ENCODE measurements around the gene KLHL29.
"Not testable (repeated sequence)": the region's sequence is repeated elsewhere in the genome, so short reads cannot be mapped to it uniquely, and the experiment has no call there.

Gene KLHL29

DNA sequence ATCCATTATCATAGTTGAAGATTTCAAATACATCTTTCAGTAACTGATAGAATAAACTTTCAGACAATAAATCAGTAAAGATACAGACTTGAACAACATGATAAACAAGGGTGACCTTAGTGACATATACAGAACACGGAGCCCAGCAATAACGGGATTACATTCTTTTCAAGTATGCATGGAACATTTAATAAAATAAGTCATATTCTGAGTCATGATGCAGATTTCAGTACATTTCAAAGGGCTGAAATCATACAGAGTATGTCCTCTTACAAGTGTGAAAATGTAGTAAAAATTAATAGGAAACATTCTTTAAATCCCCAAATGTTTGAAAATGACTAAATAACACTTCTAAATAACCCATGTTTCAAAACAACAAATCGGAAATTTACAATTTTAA lies 17.2 kb upstream of the KLHL29 start:
- DNase-seq (ENCODE audit: low read depth, low spot score): no peak

DNA sequence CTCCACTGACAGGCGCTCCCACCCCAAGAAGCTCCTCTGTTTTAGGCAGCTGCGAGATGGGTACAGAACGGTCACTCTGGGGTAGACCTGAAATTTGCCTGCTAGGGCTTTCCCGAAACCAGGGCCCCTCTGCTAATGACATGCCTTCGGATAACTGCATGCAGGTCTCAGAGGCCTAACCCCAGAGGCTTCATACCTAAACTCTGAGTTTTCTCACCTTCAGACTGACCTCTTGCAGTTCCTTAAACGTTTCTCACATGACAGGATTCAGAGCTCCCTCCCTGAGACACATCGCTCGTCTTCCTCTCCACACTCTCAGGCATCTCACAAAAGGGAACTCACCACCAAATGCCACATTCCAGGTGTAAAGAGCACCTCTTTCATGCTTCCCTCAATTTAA lies 11.3 kb upstream of the KLHL29 start:
- no peak for DNase-seq (ENCODE audit: low read depth, low spot score)

DNA sequence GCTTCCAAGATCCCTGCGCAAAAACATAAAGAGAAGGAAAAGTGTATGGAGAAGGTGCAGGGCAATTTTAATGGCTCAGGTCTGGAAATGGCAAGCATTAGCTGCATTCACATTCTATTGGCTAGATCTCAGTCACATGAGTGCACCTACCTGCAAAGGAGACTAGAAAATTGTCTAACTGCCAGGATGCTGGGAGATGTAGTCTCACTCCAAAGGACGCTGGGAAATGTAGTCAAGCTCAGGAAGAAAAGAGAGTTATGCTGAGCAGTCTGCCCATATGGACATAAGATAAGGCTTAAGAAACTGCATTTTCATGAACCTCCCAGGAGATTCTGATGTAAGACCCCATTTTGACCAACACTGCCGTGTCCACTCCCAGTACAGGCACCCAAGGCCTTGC lies 9.5 kb upstream of the KLHL29 start:
- DNase-seq (ENCODE audit: low read depth, low spot score): no peak

DNA sequence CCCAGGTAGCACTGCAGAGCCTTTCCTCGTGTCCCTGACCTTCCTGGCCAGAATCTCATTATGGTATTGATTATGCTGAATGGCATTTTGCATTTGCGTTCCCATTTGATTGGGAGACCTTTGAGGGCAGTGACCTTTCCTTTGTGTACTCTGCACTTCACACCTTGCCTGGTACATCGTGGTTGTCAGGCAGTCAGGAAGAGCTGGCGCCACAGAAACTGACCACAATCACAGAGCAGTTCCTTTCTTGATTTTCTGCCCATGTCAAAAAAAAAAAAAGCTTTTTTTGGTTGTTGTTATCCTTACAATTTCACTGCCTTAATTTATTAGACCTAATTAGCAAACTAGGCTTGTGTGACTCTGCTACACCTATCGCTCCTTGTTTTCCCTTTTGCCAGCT lies 8.9 kb upstream of the KLHL29 start:
- no peak for DNase-seq (ENCODE audit: low read depth, low spot score)

DNA sequence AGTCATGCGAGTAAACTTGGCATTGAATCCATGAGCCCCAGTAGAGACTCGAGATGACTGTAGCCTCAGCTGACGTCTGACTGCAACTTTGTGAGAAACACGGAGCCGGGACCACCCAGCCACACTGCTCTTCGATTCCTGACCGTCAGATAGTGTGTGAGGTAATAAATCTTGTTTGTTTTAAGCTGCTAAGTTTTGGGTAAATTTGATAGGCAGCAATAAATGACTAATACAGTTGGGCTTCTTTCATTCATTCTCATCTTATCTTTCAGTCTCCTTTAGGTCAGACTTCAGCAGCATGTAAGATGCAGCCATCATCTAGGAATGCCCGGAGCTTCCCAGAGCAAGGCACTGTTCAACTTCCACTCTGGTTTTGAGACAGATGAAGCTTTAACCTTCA lies 8.0 kb upstream of the KLHL29 start:
- no peak for DNase-seq (ENCODE audit: low read depth, low spot score)

DNA sequence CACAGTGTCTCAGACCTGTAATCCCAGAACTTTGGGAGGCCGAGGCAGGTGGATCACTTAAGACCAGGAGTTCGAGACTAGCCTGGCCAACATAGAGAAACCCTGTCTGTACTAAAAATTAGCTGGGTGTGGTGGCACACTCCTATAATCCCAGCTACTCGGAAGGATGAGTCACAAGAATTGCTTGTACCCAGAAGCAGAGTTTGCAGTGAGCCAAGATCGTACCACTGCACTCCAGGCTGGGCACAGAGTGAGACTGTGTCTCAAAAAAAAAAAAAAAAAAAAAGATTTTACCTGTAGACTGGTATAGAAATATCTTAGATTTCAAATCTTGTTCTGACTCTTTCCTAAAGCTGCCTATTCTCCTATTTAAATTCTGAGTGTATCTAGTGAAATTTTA lies 7.2 kb upstream of the KLHL29 start:
- DNase-seq (ENCODE audit: low read depth, low spot score): no peak

DNA sequence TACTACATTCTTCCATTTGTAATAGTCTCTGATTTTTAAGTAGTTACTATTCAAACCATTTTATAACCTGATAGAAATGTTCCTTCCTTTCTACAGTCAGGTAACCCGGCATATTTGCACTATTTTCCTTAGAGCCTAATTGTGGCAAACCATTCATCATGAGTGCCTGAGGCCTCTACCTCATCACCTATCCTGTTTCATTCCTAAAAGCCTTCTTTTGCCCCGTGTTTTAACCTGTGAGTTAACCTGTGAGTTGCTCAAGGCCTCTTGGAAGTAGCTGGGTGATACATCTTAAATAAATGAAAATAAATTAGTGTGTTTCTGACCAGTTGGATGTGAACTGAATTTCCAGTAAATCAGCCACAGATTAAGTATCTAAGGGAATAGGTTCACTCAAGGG lies 6.5 kb upstream of the KLHL29 start:
- DNase-seq (ENCODE audit: low read depth, low spot score): no peak

DNA sequence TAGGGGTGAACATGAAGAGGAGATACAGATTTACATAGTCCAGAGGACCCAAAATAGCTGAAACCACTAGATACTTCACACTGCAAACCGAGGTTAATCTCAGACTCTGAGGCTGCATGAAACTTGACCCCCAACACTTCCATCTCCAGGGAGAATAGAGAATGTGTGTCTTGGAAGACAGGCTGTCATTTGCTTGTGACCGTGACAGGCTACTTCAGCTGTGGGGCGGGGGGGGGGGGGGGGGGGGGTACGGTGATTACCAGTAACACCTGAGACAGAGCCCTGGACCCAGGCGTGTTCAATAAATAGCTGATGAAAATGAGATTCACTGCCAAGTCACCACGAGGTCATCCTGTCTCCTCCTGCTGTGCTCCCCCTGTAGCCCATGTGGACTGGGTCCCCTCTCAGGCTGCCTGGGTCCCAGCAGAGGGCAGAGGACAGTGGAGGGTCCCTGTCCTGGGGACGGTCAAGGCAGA lies 5.7 kb upstream of the KLHL29 start:
- DNase-seq (ENCODE audit: low read depth, low spot score): no peak

DNA sequence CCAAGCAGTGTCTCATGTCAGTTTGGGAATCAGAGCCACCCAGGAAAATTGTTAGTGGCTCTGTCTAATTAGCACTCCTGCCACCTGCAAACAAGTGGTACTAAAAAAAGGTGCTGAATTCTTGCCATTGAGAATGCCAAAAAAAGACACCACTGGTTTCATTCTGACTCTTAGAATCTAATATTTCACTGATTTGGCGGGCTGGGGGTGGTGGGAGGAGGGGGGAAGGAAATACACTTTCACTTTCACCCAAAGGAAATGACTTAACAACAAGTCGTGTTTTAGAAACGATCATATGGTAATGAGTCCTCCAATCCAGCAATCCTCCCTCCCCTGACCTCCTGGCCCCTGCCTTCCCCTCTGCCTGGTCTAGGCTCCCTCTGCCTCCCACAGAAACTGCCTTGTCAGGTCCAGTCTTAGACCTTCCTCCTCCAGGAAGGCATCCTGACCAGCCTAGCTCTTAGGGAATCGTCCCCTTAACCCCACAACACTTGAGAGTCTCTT lies 4.4 kb upstream of the KLHL29 start:
- DNase-seq (ENCODE audit: low read depth, low spot score): peak; percentile 35

DNA sequence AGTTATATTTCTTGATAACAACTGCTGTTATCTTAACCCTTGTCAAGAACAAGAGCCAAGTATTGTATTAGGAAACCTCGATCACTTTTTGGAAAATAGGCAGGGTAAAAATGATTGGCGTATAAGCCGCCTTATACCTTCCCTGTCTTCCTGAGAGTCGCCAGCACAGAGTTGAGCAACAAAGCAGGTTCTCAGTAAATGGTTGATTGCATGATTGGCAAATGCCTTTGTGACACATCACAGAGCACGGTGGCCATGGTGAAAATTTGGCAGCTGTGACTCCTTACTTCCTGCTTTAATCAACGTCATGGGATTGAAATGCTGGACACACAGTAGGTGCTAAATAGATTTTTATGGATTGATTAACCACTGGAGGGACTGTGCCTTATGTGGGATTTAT lies 3.9 kb upstream of the KLHL29 start:
- no peak for DNase-seq (ENCODE audit: low read depth, low spot score)

DNA sequence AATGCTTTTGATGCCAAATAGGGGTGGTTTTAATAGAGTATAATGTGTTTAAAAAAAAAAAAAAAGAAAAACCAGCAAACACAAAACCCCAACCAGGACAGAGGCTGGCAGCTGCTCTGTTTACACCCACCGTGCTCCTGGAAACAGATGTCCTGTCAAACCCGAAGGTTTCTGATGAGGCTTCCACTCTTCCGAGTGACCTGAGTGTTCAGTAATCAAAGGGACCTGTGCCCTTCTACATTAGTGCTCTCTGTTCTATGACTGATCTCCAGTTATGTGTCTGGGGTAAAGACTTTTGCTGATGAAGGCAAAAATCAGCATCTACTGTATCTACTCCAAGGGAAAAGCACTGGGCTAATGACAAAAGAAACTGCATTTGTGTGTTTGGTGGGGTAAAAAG lies 3.5 kb upstream of the KLHL29 start:
- DNase-seq (ENCODE audit: low read depth, low spot score): no peak

DNA sequence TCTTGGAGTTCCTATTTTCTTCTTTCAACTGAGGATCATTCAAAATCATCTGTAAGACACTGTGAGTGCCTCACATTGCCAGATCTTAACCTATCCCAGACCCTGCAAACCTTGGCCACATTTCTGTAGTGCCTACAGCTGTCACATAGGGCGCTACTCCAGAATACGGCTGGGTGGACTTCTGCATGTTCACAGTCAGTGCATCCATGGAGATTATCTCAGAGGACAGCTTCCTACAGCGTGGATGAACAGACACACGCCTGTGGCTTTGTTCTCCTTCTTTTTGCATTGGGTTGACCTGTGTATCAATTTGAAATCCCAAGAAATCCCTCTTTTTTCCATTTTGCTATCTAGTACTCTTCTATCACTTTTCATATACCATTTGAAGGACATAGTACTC lies 1.9 kb upstream of the KLHL29 start:
- no peak for DNase-seq (ENCODE audit: low read depth, low spot score)

DNA sequence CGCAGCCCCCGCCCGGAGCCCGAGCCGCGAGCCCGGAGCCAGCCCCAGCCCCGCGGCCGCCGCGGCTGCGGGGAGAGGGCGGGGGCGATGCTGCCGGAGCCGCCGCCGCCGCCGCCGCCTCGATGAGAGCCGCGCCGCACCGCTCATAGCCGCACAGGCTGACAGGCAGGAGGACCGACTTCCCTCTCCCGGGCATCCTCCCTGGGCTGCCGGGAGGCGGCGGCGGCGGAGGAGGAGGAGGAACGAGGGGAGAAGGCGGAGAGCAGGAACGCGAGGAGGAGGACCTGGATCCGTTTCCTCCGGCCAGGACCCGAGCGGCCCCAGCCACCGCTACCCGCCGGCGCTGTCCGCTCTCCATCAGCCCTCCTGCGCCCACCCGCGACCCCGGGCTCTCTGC lies 370 bp downstream of the KLHL29 start:
- no peak for DNase-seq (ENCODE audit: low read depth, low spot score)

DNA sequence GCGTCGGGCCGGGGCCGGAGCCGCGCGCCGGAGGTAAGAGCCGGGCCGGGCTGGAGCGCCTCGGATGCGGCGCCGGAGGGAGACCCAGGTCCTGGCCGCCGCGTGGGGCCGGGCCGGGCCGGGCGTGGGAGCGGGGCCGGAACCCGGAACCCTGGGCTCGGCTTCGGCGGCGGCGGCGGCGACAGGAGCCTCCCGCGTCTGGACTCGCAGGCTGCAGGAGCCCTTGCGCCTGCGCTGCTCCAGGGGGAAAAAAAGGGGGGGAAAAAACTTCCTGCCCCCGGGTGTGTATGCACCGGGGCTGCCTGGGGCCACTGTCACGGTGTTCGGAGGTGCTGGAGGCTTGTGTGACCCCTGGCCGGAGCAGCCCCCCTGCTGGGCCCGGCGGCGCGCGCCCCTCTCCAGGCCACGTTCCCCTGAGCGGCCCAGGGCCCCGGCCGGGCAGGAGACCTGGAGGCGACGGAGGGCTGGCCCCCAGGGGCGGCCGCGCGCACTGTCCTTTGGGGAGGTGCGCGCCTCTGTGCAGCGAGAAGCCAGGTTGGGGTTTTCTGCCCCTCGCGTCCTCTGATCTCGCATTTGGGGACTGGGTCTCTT lies 864 bp downstream of the KLHL29 start:
- no peak for DNase-seq (ENCODE audit: low read depth, low spot score)

DNA sequence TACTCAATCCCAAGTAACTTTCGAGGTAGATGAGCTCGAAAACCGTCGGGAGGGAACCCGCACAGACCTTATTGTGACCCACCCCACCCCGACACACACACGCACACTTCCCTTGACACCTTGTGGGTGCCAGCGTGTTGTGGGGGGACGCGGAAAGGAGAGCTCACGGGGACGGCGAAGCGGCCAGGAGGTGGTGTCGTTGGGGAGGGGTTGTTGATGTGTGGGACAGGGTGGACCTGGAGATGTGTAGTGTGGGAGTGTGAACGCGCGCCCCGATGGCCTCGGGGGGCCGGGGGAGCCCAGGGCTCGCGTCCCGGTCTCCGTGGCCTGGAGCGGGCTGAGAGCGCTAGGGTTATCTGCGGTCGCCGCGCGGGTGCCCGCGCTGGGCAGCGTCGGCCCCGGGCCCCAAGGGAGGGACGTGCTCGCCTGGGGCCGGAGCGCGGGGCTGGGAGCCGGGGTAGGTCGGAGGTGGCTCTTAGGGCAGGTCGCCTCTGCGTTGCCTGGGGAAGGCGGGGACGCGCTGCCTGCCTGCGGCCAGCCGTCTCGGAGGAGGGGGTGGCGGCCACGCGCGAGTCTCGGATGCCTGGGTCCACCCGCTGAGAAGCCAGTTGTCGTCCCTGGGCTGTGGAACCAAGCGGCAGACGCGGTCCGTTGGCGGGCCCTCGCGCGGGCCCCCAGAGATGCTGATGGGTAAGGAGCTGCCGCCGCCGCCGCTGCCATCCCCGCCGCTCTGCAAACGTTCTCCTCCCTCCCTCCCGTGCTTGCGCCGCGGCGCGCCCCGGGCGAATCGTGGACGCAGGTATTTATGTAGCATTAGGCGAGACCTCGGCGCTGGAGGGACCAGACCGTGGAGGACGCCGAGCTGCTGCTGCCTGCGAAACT lies 1.6 kb downstream of the KLHL29 start:
- no peak for DNase-seq (ENCODE audit: low read depth, low spot score)

DNA sequence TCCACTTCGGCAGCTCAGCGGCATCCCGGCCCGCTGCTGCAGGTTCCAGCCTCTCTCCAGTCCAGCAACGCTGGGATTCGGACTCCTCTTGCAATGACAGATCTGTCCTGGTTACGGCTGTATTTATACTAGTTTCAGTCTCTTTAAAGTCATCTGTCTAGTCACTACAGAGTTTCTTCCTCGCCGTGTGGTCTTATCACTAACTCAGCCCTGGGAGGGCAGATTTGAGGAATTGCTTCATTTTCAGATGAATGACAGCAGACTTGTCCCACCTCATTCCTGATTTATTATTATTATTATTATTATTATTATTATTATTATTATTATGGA lies 2.2 kb downstream of the KLHL29 start:
- DNase-seq (ENCODE audit: low read depth, low spot score): no peak

DNA sequence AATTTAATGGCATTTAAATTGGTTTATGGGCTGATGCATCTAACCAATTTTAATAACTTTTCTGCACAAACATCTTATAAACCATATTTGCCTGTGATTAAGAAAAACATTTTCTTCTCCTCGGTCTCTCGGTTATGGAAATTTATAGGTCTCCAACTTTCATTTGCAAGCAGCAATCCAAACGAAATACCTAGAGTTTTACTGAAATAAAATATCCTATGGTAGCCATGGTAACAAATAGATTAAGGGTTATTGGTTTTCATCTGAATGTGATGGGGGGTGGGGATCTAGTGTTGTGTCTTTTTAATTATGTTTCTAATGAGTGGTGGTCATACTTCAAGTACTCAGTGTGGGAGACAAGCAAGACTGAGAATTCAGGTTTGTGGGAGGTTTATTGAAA lies 2.9 kb downstream of the KLHL29 start:
- DNase-seq (ENCODE audit: low read depth, low spot score): no peak

DNA sequence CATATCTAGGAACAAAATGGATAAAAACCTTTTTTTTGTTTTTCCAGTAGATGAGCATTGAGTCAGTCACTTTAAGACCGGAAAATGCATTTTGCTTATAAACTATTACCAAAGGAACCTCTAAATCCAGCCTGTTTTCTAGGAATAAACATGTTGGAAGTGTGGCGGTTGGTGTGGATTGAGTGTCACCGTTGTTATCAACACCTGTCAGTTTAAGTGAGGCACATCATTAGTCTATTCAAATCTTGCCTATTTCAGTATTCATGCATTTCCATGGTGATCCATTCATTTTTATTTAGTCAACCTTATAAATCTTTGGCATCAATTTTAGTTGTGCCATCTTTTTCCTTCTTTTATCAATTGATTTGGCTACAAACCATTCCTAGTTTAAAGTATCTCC lies 3.3 kb downstream of the KLHL29 start:
- DNase-seq (ENCODE audit: low read depth, low spot score): no peak

DNA sequence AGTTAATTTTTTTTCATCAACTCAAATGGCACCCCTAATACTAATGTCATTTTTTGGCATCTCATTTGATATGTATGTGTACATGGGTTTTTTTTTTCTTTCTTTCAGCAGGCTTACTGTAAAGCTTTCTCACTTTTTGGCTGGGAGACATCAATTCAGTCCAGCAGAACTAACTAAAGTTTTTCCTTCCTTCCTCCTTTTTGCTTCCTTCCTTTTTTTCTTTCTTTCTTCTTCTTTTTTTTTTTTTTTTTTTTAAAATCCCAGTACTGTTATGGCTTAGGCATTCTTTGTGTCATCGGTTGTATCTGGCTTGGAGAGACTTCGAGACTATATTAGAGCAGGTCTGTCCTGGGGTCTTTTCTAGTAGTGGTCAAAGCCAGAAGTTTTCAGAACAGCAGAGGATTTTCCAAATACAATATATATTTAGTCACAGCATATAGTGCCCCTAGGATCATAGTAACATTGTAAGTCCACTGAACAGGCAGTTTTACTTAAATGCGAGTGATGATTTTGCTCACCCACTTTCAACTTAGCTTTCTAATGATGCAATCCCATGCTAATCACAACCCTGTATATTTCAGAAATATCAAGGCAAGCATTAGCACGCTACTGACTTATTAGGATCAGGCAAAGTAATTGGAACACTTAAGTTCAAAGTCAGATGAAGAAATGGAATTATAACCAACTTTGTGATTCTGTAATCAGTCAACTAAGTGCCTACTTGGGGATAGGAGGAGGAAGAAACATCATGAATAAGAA lies 4.0 kb downstream of the KLHL29 start:
- no peak for DNase-seq (ENCODE audit: low read depth, low spot score)

DNA sequence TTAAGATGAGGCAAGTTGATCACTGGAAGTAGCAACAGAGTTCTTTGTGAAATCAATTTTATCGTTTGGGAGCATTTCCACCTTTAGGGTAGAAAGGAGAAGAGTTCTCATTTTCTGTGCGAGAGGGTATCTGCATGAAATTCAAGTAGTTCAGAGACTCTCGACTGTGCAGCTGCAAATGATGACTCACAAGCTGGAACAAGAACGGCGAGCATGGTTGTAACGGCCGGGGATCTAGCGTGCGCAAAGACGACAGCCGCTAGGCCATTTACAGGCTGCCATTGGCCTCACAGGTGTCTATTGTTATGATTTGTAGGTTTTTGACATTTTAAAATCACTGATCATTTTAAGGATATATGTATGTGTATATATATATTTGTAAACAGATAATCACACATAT lies 5.2 kb downstream of the KLHL29 start:
- no peak for DNase-seq (ENCODE audit: low read depth, low spot score)

DNA sequence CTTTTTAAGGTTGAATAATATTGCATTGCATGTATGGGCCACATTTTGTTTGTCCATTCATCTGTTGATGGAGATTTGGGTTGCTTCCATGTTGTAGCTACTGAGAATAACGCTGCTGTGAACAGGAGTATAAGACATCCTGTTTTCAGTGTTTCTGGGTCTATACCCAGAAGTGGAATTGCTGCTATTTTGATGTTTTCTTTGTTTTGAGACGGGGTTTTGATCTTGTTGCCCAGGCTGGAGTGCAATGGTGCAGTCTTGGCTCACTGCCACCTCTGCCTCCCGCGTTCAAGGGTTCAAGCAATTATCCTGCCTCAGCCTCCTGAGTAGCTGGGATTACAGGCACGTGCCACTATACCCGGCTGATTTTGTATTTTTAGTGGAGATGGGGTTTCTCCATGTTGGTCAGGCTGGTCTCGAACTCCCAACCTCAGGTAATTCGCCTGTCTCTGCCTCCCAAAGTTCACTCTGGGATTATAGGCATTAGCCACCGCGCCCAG lies 6.3 kb downstream of the KLHL29 start:
- DNase-seq (ENCODE audit: low read depth, low spot score): not testable (repeated sequence)

DNA sequence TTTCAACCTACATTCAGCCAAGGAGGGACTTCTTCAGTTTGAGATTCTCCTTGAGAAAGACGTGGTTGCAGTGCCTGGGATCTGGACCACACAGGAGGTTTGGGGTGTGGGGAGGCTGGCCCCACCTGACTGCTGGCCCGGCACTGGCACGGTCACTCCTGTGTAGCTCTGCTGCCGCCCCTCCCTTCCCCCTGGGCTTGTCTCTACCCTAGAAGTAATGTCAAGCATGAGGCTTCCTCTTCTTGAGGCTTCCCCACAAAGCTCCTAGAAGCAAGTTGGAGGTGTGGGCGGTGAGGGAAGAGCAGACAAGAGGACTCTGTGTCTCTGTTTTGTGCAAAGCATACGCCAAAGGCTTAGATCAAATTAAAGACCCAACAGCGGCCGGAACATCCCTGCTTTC lies 8.7 kb downstream of the KLHL29 start:
- no peak for DNase-seq (ENCODE audit: low read depth, low spot score)
